Transverse colon (tissue), 4 donors: Measurements from ENCODE around the gene OPRM1.

ENCODE experiments used
- EP300 ChIP-seq: sonication (generic); formaldehyde crosslinking; IDR thresholded peaks from one replicate; pipeline ENCODE4 v1.6.1; 2017; ENCODE audit warnings: antibody characterized with exemption, low read depth
- POLR2A ChIP-seq: fragments of 450-650 bp; IDR thresholded peaks from one replicate; pipeline ENCODE4 v1.6.1; 2016; ENCODE audit warnings: antibody characterized with exemption, mild to moderate bottlenecking, moderate library complexity
- POLR2AphosphoS5 ChIP-seq, 3 donors: sonication (generic); formaldehyde crosslinking; IDR thresholded peaks; one replicate each; pipeline ENCODE4 v1.6.1; 2016; ENCODE audit warnings: antibody characterized with exemption in 3 of 3
- TF ChIP-seq, protein P1 (sequence below), 5 experiments: fragments of 200-600 bp in 3 of 5; fragments of 450-650 bp in 2 of 5; sonication (generic) in 3 of 5; IDR thresholded peaks; 1 replicate in 2 of 5; 2 replicates in 3 of 5; pipeline ENCODE4 v1.5.1; 2016 to 2017; ENCODE audit warnings: antibody characterized with exemption in 5 of 5, inconsistent platforms in 3 of 5, mild to moderate bottlenecking in 2 of 5, moderate library complexity in 1 of 5

DNA sequence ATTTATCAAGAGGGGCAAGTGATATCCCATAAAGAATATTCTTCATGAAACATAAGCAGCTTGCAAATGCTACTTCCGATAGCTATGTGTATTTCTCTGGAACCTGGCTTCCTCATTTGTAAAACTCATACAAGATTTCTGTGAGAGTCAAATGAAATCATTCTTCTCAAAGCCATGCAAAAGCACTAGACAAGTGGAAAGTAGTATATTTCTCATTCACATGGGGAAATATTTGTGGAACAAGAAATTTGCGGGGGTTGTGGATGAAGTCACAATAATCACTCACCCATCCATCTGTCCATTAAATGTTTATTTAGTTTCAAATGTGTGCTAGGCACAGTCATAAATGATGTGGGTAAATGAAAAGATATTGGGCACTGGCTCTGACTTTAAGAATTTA is 167.1 kb downstream of the OPRM1 start:
- TF ChIP-seq, protein P1, sequence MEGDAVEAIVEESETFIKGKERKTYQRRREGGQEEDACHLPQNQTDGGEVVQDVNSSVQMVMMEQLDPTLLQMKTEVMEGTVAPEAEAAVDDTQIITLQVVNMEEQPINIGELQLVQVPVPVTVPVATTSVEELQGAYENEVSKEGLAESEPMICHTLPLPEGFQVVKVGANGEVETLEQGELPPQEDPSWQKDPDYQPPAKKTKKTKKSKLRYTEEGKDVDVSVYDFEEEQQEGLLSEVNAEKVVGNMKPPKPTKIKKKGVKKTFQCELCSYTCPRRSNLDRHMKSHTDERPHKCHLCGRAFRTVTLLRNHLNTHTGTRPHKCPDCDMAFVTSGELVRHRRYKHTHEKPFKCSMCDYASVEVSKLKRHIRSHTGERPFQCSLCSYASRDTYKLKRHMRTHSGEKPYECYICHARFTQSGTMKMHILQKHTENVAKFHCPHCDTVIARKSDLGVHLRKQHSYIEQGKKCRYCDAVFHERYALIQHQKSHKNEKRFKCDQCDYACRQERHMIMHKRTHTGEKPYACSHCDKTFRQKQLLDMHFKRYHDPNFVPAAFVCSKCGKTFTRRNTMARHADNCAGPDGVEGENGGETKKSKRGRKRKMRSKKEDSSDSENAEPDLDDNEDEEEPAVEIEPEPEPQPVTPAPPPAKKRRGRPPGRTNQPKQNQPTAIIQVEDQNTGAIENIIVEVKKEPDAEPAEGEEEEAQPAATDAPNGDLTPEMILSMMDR (IDR thresholded peaks at IDR 0.05), result no peak
- TF ChIP-seq POLR2AphosphoS5 (IDR thresholded peaks at IDR 0.05), result no peak
- TF ChIP-seq POLR2A, result no peak
- TF ChIP-seq EP300, result no peak
